IMR-90 (cell line): ENCODE data around the gene MINDY3. TPM values are rescaled to one million over a fixed set of nuclear protein-coding genes. Genes with fewer than 3 reads are reported as not detected.

Experiments used
- ATAC-seq: fragments of 200-7000 bp; cut with Tn5 transposase; 2 replicates; pipeline ENCODE4 v1.9.1; 2020; ENCODE audit warnings: low read depth, mild to moderate bottlenecking, moderate library complexity
- BruUV-seq: library from RNA; stranded (reverse); fragments of 400-500 nt; replicated peaks from 2 replicates; lab custom pipeline; 2021; lab: Mats Ljungman, UMichigan
- CTCF ChIA-PET: fragments of 300-600 bp; formaldehyde crosslinking; extraction: SDS; loops from one replicate; lab custom pipeline; 2021; ENCODE audit warnings: antibody characterized with exemption; lab: Yijun Ruan, JAX
- POLR2A ChIA-PET: fragments of 300-600 bp; sonication (Branson Sonifier 250); formaldehyde crosslinking; loops from one replicate; lab custom pipeline; 2022; ENCODE audit warnings: antibody characterized with exemption; ENCODE audit not compliant: unreplicated experiment; lab: Charles Lee
- DNase-seq: peaks from one replicate; pipeline ENCODE4 v3.0.0; 2013
- H2AFZ ChIP-seq: replicated peaks from 2 replicates; pipeline ENCODE3; 2013; ENCODE audit warnings: low read length, mild to moderate bottlenecking; ENCODE audit not compliant: poor library complexity
- H2AK5ac ChIP-seq: 2 replicates; pipeline ENCODE4 v1.6.1; 2013; ENCODE audit warnings: low read depth, low read length, inconsistent platforms
- H2AK9ac ChIP-seq: replicated peaks from 2 replicates; pipeline ENCODE3; 2013; ENCODE audit warnings: mild to moderate bottlenecking, low read depth, low read length, moderate library complexity; ENCODE audit not compliant: poor library complexity
- H2BK120ac ChIP-seq: 2 replicates; pipeline ENCODE4 v1.6.1; 2013; ENCODE audit warnings: low read depth, low read length, inconsistent platforms
- H2BK15ac ChIP-seq: 3 replicates; pipeline ENCODE4 v1.6.1; 2013; ENCODE audit warnings: low read depth, low read length, inconsistent platforms
- H2BK20ac ChIP-seq: 2 replicates; pipeline ENCODE4 v1.6.1; 2013; ENCODE audit warnings: low read depth, mild to moderate bottlenecking, inconsistent platforms, low read length, moderate library complexity
- H2BK5ac ChIP-seq: 2 replicates; pipeline ENCODE4 v1.6.1; 2013; ENCODE audit warnings: mild to moderate bottlenecking, low read depth, low read length, inconsistent platforms; ENCODE audit not compliant: poor library complexity, severe bottlenecking
- H3K14ac ChIP-seq: replicated peaks from 2 replicates; pipeline ENCODE4 v1.6.1; 2013; ENCODE audit warnings: low read depth, low read length, inconsistent platforms
- H3K18ac ChIP-seq: 2 replicates; pipeline ENCODE4 v1.6.1; 2013; ENCODE audit warnings: low read depth, low read length, control low read depth
- H3K23ac ChIP-seq: 2 replicates; pipeline ENCODE4 v1.6.1; 2013; ENCODE audit warnings: low read depth, low read length, inconsistent platforms
- H3K27ac ChIP-seq: 2 replicates; pipeline ENCODE4 v1.5.1; 2013; ENCODE audit warnings: mild to moderate bottlenecking, control low read depth, low read length; ENCODE audit not compliant: insufficient read depth
- H3K27me3 ChIP-seq: 2 replicates; pipeline ENCODE4 v1.6.1; 2013; ENCODE audit warnings: low read length; ENCODE audit not compliant: control insufficient read depth, insufficient read depth
- H3K36me3 ChIP-seq: 2 replicates; pipeline ENCODE4 v1.6.1; 2013; ENCODE audit warnings: low read length, mixed read lengths; ENCODE audit not compliant: control insufficient read depth, insufficient read depth
- H3K4ac ChIP-seq: 2 replicates; pipeline ENCODE4 v1.6.1; 2013; ENCODE audit warnings: low read depth, low read length, inconsistent platforms
- H3K4me1 ChIP-seq: 2 replicates; pipeline ENCODE4 v1.6.1; 2013; ENCODE audit warnings: low read length, mixed read lengths; ENCODE audit not compliant: control insufficient read depth, insufficient read depth
- H3K4me2 ChIP-seq: 2 replicates; pipeline ENCODE4 v1.6.1; 2013; ENCODE audit warnings: low read depth, mild to moderate bottlenecking, control low read depth, low read length, moderate library complexity
- H3K4me3 ChIP-seq: 2 replicates; pipeline ENCODE4 v1.5.1; 2013; ENCODE audit warnings: low read depth, mild to moderate bottlenecking, control low read depth, low read length, moderate library complexity; ENCODE audit not compliant: insufficient read depth
- H3K56ac ChIP-seq: 2 replicates; pipeline ENCODE4 v1.6.1; 2013; ENCODE audit warnings: low read length, inconsistent platforms; ENCODE audit not compliant: insufficient read depth; ENCODE audit errors: extremely low read depth
- H3K79me1 ChIP-seq, 2 experiments: 2 replicates each; pipeline ENCODE4 v1.6.1; 2013; ENCODE audit warnings: low read length in 2 of 2, inconsistent platforms in 1 of 2, low read depth in 1 of 2
- H3K9ac ChIP-seq: 2 replicates; pipeline ENCODE4 v1.6.1; 2013; ENCODE audit warnings: low read depth, low read length, control low read depth
- H3K9me1 ChIP-seq: 2 replicates; pipeline ENCODE4 v1.6.1; 2013; ENCODE audit warnings: low read length, inconsistent platforms; ENCODE audit not compliant: insufficient read depth
- H3K9me3 ChIP-seq: 2 replicates; pipeline ENCODE4 v1.6.1; 2013; ENCODE audit warnings: low read length; ENCODE audit not compliant: control insufficient read depth, insufficient read depth
- H4K20me1 ChIP-seq: 2 replicates; pipeline ENCODE4 v1.6.1; 2013; ENCODE audit warnings: low read length, inconsistent platforms; ENCODE audit not compliant: insufficient read depth
- H4K5ac ChIP-seq: 2 replicates; pipeline ENCODE4 v1.6.1; 2013; ENCODE audit warnings: mild to moderate bottlenecking, low read depth, low read length, control low read depth
- H4K8ac ChIP-seq, 2 experiments: 2 replicates each; pipeline ENCODE4 v1.6.1; 2013; ENCODE audit warnings: low read depth in 2 of 2, low read length in 2 of 2, control low read depth in 1 of 2, inconsistent platforms in 1 of 2
- H4K91ac ChIP-seq: 2 replicates; pipeline ENCODE4 v1.6.1; 2013; ENCODE audit warnings: low read depth, low read length, inconsistent platforms; ENCODE audit not compliant: insufficient read depth
- BHLHE40 ChIP-seq: fragments of 150-350 bp; IDR thresholded peaks from 2 replicates; pipeline ENCODE4 v1.6.1; 2016; ENCODE audit warnings: mild to moderate bottlenecking, low read depth, low read length
- CEBPB ChIP-seq: IDR thresholded peaks from 2 replicates; pipeline ENCODE4 v1.6.1; 2012; ENCODE audit warnings: low read depth, low read length, improper control_type of control experiment
- CHD1 ChIP-seq: IDR thresholded peaks from 2 replicates; pipeline ENCODE4 v1.6.1; 2012; ENCODE audit warnings: low read depth, low read length, improper control_type of control experiment
- CTCF ChIP-seq: conservative IDR thresholded peaks from 2 replicates; pipeline ENCODE4 v1.5.1; 2012; ENCODE audit warnings: mild to moderate bottlenecking, low read depth, low read length, improper control_type of control experiment
- ELK1 ChIP-seq: fragments of 150-350 bp; IDR thresholded peaks from 2 replicates; pipeline ENCODE4 v1.6.1; 2016; ENCODE audit warnings: low read depth, mild to moderate bottlenecking, low read length, moderate library complexity, borderline replicate concordance
- FOS ChIP-seq: fragments of 150-350 bp; IDR thresholded peaks from 2 replicates; pipeline ENCODE4 v1.6.1; 2016; ENCODE audit warnings: low read depth, low read length
- MAFK ChIP-seq: IDR thresholded peaks from 2 replicates; pipeline ENCODE4 v1.6.1; 2012; ENCODE audit warnings: low read depth, low read length, improper control_type of control experiment
- MAZ ChIP-seq: IDR thresholded peaks from 2 replicates; pipeline ENCODE4 v1.6.1; 2012; ENCODE audit warnings: low read depth, mild to moderate bottlenecking, low read length, improper control_type of control experiment, moderate library complexity, borderline replicate concordance
- MXI1 ChIP-seq: IDR thresholded peaks from 2 replicates; pipeline ENCODE4 v1.6.1; 2012; ENCODE audit warnings: low read depth, mild to moderate bottlenecking, low read length, moderate library complexity, borderline replicate concordance
- NFE2L2 ChIP-seq: fragments of 150-350 bp; IDR thresholded peaks from 2 replicates; pipeline ENCODE4 v1.6.1; 2016; ENCODE audit warnings: low read depth, mild to moderate bottlenecking, low read length
- POLR2A ChIP-seq: IDR thresholded peaks from 2 replicates; pipeline ENCODE4 v1.6.1; 2012; ENCODE audit warnings: mild to moderate bottlenecking, low read depth, low read length
- RAD21 ChIP-seq: IDR thresholded peaks from 2 replicates; pipeline ENCODE4 v1.6.1; 2012; ENCODE audit warnings: low read length, improper control_type of control experiment
- RCOR1 ChIP-seq: IDR thresholded peaks from 2 replicates; pipeline ENCODE4 v1.6.1; 2012; ENCODE audit warnings: mild to moderate bottlenecking, low read length, improper control_type of control experiment; ENCODE audit not compliant: insufficient replicate concordance
- RFX5 ChIP-seq: IDR thresholded peaks from 2 replicates; pipeline ENCODE4 v1.8.0; 2012; ENCODE audit warnings: low read depth, mild to moderate bottlenecking, low read length, moderate library complexity
- SMC3 ChIP-seq: fragments of 150-350 bp; IDR thresholded peaks from 2 replicates; pipeline ENCODE4 v1.6.1; 2016; ENCODE audit warnings: low read depth, mild to moderate bottlenecking, antibody characterized with exemption, low read length, moderate library complexity
- USF2 ChIP-seq: fragments of 150-350 bp; IDR thresholded peaks from 2 replicates; pipeline ENCODE4 v1.6.1; 2017; ENCODE audit warnings: mild to moderate bottlenecking, antibody characterized with exemption, low read length, low read depth
- WGBS, 2 experiments: methylation state at CpG; one replicate each; pipeline versions ENCODE4 v1.1.5 to v1.1.7; 2013; ENCODE audit warnings: missing lambda C conversion rate in 2 of 2; ENCODE audit not compliant: insufficient read length in 1 of 2; ENCODE audit errors: extremely low coverage in 2 of 2; 5-methylcytosine and 5-hydroxymethylcytosine counted together
- dilution Hi-C: fragments of 300-500 bp; cut with HindIII; formaldehyde crosslinking; loops from one replicate; pipeline ENCODE4 v1.14.3; 2018; ENCODE audit warnings: low sequenced_read_pairs; ENCODE audit not compliant: unreplicated experiment
- in situ Hi-C: fragments of 300-500 bp; cut with MboI; formaldehyde crosslinking; loops from 3 replicates; pipeline ENCODE4 v1.14.3; 2019; ENCODE audit warnings: low sequenced_read_pairs, inconsistent platforms, mixed read lengths
- intact Hi-C: fragments of 100-400 bp; cut with micrococcal nuclease; formaldehyde crosslinking; loops from 2 replicates; pipeline ENCODE4 v1.10.0; 2022
- polyA plus RNA-seq, 3 experiments: library from polyadenylated mRNA; depleted of rRNA; stranded (reverse); fragments of >200 nt; gene quantifications; 2 replicates each; pipeline ENCODE4 v1.2.3, GENCODE V29; 2012; ENCODE audit warnings: low replicate concordance in 1 of 3
- total RNA-seq: library from RNA; depleted of rRNA; stranded (reverse); fragments of >200 nt; gene quantifications from 2 replicates; pipeline ENCODE4 v1.2.3, GENCODE V29; 2012

Gene MINDY3
- total and polyA plus RNA-seq, 2 of the 4 experiments (the other 2 are of a cell fraction) = 13.9 to 14.5 TPM

GRCh38 chr10:15754937-15755336 lies 105.4 kb downstream of the MINDY3 start:
- H2BK20ac ChIP-seq = no peak overlapping the region
- no peak overlapping the region for H2BK120ac ChIP-seq
- H3K14ac ChIP-seq = no peak overlapping the region
- H2AK5ac ChIP-seq = no peak overlapping the region
- no peaks in the 10 kb centered on the region for H3K36me3 ChIP-seq
- no TSS peak for BruUV-seq
- POLR2A ChIA-PET = no interaction called here
- ATAC-seq = no peak
- no peak for TF ChIP-seq MAZ
- TF ChIP-seq FOS = no peak
- no peak for TF ChIP-seq BHLHE40
- TF ChIP-seq POLR2A = no peak
- no peak for TF ChIP-seq NFE2L2
- no peak for TF ChIP-seq CTCF
- TF ChIP-seq MXI1 = no peak
- no peak for TF ChIP-seq CEBPB
- no peak for TF ChIP-seq SMC3
- TF ChIP-seq RFX5 = no peak
- no peak for TF ChIP-seq RCOR1
- no peak for TF ChIP-seq MAFK
- no peak for TF ChIP-seq CHD1
- no peak for TF ChIP-seq RAD21
- no peak for TF ChIP-seq ELK1
- no peak for TF ChIP-seq USF2
- dilution Hi-C loops = no loop called here
- no peak for DNase-seq
- H2AFZ ChIP-seq = no peak overlapping the region
- H3K4me1 ChIP-seq = no peaks in the 10 kb centered on the region
- H4K91ac ChIP-seq = no peak overlapping the region
- H3K79me1 ChIP-seq = no peaks in the 10 kb centered on the region
- H2AK9ac ChIP-seq = no peak overlapping the region
- H3K18ac ChIP-seq = no peak overlapping the region
- H3K27me3 ChIP-seq = peaks cover 19% of the 10 kb centered on the region
- intact Hi-C loops = no loop called here
- H3K4me2 ChIP-seq = no peak overlapping the region
- no peaks in the 10 kb centered on the region for H4K20me1 ChIP-seq
- no peak overlapping the region for H2BK5ac ChIP-seq
- CTCF ChIA-PET = interaction anchor here (0.6 kb wide), 1 partner anchor 115 kb away, joined by 3 read pairs; no protein-coding TSS in a partner anchor
- no peaks in the 10 kb centered on the region for H3K9me3 ChIP-seq
- no peak overlapping the region for H4K5ac ChIP-seq
- H2BK15ac ChIP-seq = no peak overlapping the region
- no peak overlapping the region for H3K23ac ChIP-seq
- no peak overlapping the region for H3K9ac ChIP-seq
- no peak overlapping the region for H3K4ac ChIP-seq
- no peak overlapping the region for H3K4me3 ChIP-seq
- no peak overlapping the region for H3K27ac ChIP-seq
- no CpG with 5 or more reads among the region's 2 CpGs for WGBS, 2 experiments
- no peaks in the 10 kb centered on the region for H3K9me1 ChIP-seq
- H3K56ac ChIP-seq = no peak overlapping the region
- in situ Hi-C loops = no loop called here
- H4K8ac ChIP-seq = no peak overlapping the region
